Measurements from ENCODE around the gene SLC11A1.
A peak's percentile ranks its signal among the peaks of the same experiment; 100 is the strongest.

Gene SLC11A1

DNA sequence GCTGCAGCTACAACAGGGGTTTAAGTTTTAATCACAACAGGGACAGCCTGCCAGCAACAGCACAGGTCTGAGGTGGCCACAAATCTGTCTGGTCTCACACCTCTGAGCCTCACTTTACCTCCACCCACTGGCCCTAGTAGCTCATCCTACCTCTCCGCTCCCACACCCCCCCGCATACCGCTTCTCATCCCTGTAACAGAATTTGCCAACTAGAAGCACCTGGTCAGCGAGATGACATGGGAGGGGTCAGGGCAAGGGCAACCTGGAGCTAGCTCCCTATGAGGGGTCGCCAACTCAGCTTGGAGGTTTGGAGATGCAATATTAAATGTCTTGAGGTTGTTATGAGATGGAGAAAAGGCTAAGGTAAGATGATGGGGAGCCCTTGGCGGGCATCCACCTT is 17.9 kb upstream of the SLC11A1 start:
- TF ChIP-seq, protein P1, sequence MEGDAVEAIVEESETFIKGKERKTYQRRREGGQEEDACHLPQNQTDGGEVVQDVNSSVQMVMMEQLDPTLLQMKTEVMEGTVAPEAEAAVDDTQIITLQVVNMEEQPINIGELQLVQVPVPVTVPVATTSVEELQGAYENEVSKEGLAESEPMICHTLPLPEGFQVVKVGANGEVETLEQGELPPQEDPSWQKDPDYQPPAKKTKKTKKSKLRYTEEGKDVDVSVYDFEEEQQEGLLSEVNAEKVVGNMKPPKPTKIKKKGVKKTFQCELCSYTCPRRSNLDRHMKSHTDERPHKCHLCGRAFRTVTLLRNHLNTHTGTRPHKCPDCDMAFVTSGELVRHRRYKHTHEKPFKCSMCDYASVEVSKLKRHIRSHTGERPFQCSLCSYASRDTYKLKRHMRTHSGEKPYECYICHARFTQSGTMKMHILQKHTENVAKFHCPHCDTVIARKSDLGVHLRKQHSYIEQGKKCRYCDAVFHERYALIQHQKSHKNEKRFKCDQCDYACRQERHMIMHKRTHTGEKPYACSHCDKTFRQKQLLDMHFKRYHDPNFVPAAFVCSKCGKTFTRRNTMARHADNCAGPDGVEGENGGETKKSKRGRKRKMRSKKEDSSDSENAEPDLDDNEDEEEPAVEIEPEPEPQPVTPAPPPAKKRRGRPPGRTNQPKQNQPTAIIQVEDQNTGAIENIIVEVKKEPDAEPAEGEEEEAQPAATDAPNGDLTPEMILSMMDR (IDR thresholded peaks at IDR 0.05; ENCODE audit: extremely low read depth, insufficient read depth, missing control alignments) = no peak
- in situ Hi-C loops (cut with MboI; ENCODE audit: low pct_unique_long_range_greater_than_20kb, low sequenced_read_pairs, unreplicated experiment) = no loop called here
- DNase-seq (ENCODE audit: low spot score) = no peak

DNA sequence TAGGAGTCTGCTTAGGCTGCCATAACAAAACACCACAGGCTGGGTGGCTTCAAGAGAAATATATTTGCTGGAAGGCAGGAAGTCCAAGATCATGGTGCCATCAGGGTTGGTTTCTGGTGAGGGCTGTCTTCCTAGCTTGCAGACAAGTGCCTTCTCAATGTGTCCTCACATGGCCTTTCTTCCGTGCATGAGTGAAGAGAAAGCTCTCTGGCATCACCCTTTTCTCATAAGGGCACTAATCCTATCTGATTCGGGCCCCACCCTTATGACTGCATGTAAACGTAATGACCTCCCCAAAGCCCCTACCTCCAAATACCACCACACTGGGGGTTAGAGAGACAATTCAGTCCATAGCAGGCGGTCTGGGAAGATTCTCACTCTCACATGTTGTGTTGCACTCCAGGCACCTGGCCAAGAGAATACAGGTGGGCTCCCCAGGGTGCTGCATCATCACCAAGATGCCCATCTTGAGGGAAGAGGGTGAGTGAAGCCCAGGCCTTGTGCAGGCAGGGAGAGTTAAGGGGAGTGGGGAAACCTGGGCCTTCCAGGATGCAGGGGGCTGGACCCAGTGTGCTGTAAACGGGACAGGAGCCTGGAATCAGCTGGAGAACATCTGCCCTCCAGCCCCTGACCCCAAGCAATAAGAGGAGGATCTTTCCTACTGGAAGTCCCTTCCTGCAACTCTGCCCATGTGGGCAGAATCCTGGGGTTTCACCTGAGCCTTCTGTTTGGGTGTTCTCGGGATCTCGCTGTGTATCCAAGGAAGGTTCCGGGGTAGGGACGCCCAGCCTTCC is 15.3 kb upstream of the SLC11A1 start:
- TF ChIP-seq, protein P1 (IDR thresholded peaks at IDR 0.05; ENCODE audit: extremely low read depth, insufficient read depth, missing control alignments) = no peak
- in situ Hi-C loops (cut with MboI; ENCODE audit: low pct_unique_long_range_greater_than_20kb, low sequenced_read_pairs, unreplicated experiment) = no loop called here

DNA sequence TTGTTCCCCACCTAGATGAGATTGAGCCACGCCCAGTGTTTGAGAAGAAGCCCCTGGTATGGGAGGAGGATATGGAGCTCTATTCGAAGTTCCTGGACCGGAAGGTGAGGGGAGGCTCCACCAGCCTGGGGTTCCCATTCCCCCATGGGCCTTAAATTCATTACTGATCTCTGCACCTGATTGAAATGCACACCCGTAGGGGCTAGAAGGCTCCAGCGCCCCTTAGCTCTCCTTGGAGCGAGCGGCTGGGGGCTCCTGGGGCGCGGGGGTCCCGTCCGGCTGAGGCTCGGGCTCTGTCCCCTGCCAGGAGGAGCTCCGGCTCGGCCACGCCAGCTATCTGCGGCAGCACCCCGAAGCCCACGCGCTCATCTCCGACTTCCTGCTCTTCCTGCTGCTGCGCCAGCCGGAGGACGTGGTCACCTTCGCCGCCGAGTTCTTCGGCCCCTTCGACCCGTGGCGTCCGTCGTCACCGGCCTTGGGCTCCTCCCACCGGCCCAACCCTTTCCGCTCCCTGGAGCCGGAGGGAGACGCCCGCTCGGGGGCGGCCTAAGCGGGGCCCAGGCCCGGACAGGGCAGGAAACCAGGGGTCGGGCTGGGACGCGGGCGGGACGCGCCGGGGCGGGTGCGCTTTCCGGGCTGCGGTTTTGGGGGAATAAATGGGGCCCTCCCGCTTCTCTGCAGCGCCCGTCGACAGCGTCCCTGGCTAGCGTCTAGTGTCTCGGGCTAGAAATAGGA is 14.5 kb upstream of the SLC11A1 start:
- TF ChIP-seq, protein P1 (IDR thresholded peaks at IDR 0.05; ENCODE audit: extremely low read depth, insufficient read depth, missing control alignments) = no peak
- peak; percentile 96 for DNase-seq (ENCODE audit: low spot score)
- in situ Hi-C loops (cut with MboI; ENCODE audit: low pct_unique_long_range_greater_than_20kb, low sequenced_read_pairs, unreplicated experiment) = no loop called here

More for the DNA sequence above, 15.3 kb upstream of the SLC11A1 start:
- DNase-seq (ENCODE audit: low spot score) = no peak

DNA sequence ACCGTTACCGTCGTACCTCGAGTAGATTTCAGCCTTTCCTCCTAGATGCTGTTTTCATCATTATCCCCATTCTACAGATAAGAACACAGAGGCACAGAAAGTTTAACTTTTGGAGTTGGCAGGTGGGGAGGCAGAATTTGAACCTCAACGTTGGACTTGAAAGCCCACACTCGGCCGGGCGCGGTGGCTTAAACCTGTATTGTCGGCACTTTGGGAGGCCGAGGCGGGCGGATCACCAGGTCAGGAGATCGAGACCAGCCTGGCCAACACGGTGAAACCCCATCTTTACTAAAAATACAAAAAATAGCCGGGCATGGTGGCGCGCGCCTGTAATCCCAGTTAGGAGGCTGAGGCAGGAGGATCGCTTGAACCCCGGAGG is 13.9 kb upstream of the SLC11A1 start:
- in situ Hi-C loops (cut with MboI; ENCODE audit: low pct_unique_long_range_greater_than_20kb, low sequenced_read_pairs, unreplicated experiment) = no loop called here
- TF ChIP-seq, protein P1 (IDR thresholded peaks at IDR 0.05; ENCODE audit: extremely low read depth, insufficient read depth, missing control alignments) = no peak
- DNase-seq (ENCODE audit: low spot score) = no peak

DNA sequence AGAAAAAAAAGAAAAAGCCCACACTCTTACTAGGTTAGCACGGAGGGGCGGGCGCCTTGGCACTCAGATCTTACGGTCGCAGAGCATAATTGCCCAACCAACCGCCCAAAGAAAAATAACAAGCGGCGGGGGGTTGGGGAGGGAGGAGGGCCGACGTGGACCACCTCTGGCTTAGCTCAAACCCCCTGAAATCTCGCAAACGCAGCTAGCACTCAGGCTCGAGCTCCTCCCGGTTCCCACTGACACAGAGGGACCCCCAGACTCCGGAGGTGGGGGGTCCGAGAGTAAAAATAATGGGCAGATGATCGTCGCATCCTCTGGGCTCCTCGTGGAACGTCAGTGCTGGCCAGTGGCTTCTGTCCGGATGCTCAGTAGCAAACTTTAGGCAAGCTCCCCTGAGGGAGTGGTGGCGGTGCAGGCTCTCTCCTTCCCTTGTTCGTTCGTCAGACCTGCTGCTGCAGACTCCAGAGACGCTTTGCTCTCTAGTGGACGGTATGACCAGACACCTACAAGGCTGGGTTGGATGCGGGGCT is 13.4 kb upstream of the SLC11A1 start:
- TF ChIP-seq, protein P1 (IDR thresholded peaks at IDR 0.05; ENCODE audit: extremely low read depth, insufficient read depth, missing control alignments) = no peak

DNA sequence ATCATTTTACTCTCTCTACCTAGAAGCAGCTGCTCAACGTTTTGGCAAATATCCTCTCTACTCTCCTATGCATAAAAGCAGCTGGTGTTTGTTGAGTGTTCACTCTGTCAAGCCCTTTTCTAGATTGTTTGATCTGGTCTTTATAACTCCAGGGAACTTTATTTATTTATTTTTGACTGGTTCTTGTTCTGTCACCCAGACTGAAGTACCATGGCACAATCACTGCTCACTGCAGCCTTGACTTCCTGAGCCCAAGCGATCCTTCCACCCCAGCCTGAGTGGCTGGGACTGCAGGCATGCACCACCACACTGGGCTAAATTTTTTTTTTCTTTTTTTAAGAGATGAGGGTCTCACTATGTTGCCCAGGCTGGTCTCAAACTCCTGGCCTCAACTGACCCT is 12.7 kb upstream of the SLC11A1 start:
- TF ChIP-seq, protein P1 (IDR thresholded peaks at IDR 0.05; ENCODE audit: extremely low read depth, insufficient read depth, missing control alignments) = no peak
- no peak for DNase-seq (ENCODE audit: low spot score)
- in situ Hi-C loops (cut with MboI; ENCODE audit: low pct_unique_long_range_greater_than_20kb, low sequenced_read_pairs, unreplicated experiment) = no loop called here

More for the DNA sequence above, 13.4 kb upstream of the SLC11A1 start:
- in situ Hi-C loops (cut with MboI; ENCODE audit: low pct_unique_long_range_greater_than_20kb, low sequenced_read_pairs, unreplicated experiment) = no loop called here
- DNase-seq (ENCODE audit: low spot score) = no peak

All from GM13977 (cell line).